Fibroblast of the conjunctiva (primary cell): ENCODE measurements around the gene RNF144A.

ENCODE experiments used
- DNase-seq: peaks from one replicate; pipeline ENCODE4 v3.0.0-alpha.2; 2010; ENCODE audit warnings: low read depth

Gene RNF144A

GRCh38 chr2:6948677-6949351, 31.6 kb downstream of the RNF144A start:
- DNase-seq: no peak

GRCh38 chr2:6951046-6951445, 33.8 kb downstream of the RNF144A start:
- DNase-seq: no peak

GRCh38 chr2:6952101-6952500, 34.9 kb downstream of the RNF144A start:
- peak; percentile 34 for DNase-seq

GRCh38 chr2:6954586-6954985, 37.4 kb downstream of the RNF144A start:
- DNase-seq: no peak

GRCh38 chr2:6955511-6956136, 38.4 kb downstream of the RNF144A start:
- DNase-seq: no peak

GRCh38 chr2:6956566-6956965, 39.4 kb downstream of the RNF144A start:
- DNase-seq: no peak

- DNase-seq: no peak
These were observed 40.0 kb downstream of the RNF144A start for GRCh38 chr2:6957031-6957714.

- DNase-seq: no peak
These were observed 40.9 kb downstream of the RNF144A start for GRCh38 chr2:6957910-6958615.

GRCh38 chr2:6958616-6959235, 41.5 kb downstream of the RNF144A start:
- DNase-seq: no peak

- DNase-seq: no peak
These were observed 42.5 kb downstream of the RNF144A start for GRCh38 chr2:6959751-6960150.

- DNase-seq: peak; percentile 84
These were observed 43.4 kb downstream of the RNF144A start for GRCh38 chr2:6960659-6961058.

GRCh38 chr2:6963727-6964126, 46.5 kb downstream of the RNF144A start:
- DNase-seq: no peak

- DNase-seq: no peak
These were observed 48.0 kb downstream of the RNF144A start for GRCh38 chr2:6965071-6965795.

GRCh38 chr2:6966446-6966940, 49.3 kb downstream of the RNF144A start:
- no peak for DNase-seq

GRCh38 chr2:6967301-6967700, 50.1 kb downstream of the RNF144A start:
- no peak for DNase-seq

- DNase-seq: peak; percentile 37
These were observed 51.3 kb downstream of the RNF144A start for GRCh38 chr2:6968319-6969100.

- DNase-seq: no peak
These were observed 53.3 kb downstream of the RNF144A start for GRCh38 chr2:6970551-6970950.

- DNase-seq: no peak
These were observed 53.8 kb downstream of the RNF144A start for GRCh38 chr2:6970976-6971480.

GRCh38 chr2:6971502-6971901, 54.3 kb downstream of the RNF144A start:
- no peak for DNase-seq

GRCh38 chr2:6972067-6972710, 55.0 kb downstream of the RNF144A start:
- no peak for DNase-seq
